ENCODE measurements around the gene TOP1.
A peak's percentile ranks its signal among the peaks of the same experiment; 100 is the strongest.

Gene TOP1

GRCh38 chr20:41171736-41172295, 143.2 kb downstream of the TOP1 start:
- ChIA-PET CTCF (interaction anchor here (1.2 to 2.5 kb wide), 5 partner anchors 61 to 176 kb away, joined by 5 to 23 read pairs (median 7); partner anchors contain the start of gene LPIN3), POLR2A (no interaction called here)
- TF ChIP-seq FOXK2 (IDR thresholded peaks at IDR 0.05) (no peak), L3MBTL2 (conservative IDR thresholded peaks at IDR 0.05) (no peak)
- DNase-seq (ENCODE audit: extremely low spot score): no peak

GRCh38 chr20:41172296-41173140, 143.9 kb downstream of the TOP1 start:
- TF ChIP-seq FOXK2 (IDR thresholded peaks at IDR 0.05) (no peak), ZNF384 (IDR thresholded peaks at IDR 0.05) (no peak), CTBP1 (IDR thresholded peaks at IDR 0.05; ENCODE audit: borderline replicate concordance) (no peak), SP1 (IDR thresholded peaks at IDR 0.05) (no peak), TARDBP (IDR thresholded peaks at IDR 0.05) (no peak)
- TF ChIP-seq, protein P1, sequence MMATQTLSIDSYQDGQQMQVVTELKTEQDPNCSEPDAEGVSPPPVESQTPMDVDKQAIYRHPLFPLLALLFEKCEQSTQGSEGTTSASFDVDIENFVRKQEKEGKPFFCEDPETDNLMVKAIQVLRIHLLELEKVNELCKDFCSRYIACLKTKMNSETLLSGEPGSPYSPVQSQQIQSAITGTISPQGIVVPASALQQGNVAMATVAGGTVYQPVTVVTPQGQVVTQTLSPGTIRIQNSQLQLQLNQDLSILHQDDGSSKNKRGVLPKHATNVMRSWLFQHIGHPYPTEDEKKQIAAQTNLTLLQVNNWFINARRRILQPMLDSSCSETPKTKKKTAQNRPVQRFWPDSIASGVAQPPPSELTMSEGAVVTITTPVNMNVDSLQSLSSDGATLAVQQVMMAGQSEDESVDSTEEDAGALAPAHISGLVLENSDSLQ (IDR thresholded peaks at IDR 0.05): no peak
- ChIA-PET POLR2A (interaction anchor here (0.6 kb wide), 1 partner anchor 157 kb away, joined by 3 read pairs; no protein-coding TSS in a partner anchor), CTCF (interaction anchor here (0.6 to 2.5 kb wide), 17 partner anchors 8 to 182 kb away, joined by 3 to 23 read pairs (median 4); partner anchors contain the start of genes LPIN3 and ZHX3)
- DNase-seq (ENCODE audit: extremely low spot score): no peak

- ChIA-PET POLR2A (interaction anchor here (0.6 kb wide), 1 partner anchor 156 kb away, joined by 3 read pairs; no protein-coding TSS in a partner anchor), CTCF (interaction anchor here (0.6 to 2.5 kb wide), 17 partner anchors 9 to 183 kb away, joined by 3 to 23 read pairs (median 4); partner anchors contain the start of genes LPIN3 and ZHX3)
- no peak for TF ChIP-seq SUZ12 (IDR thresholded peaks at IDR 0.05)
- no peak for TF ChIP-seq SP1 (IDR thresholded peaks at IDR 0.05)
- TF ChIP-seq ZNF384 (IDR thresholded peaks at IDR 0.05): no peak
- no peak for TF ChIP-seq NFRKB (IDR thresholded peaks at IDR 0.05)
- peak; percentile 83 for DNase-seq (ENCODE audit: extremely low spot score)
Measured at GRCh38 chr20:41173161-41173721, 144.6 kb downstream of the TOP1 start.

- TF ChIP-seq BHLHE40 (IDR thresholded peaks at IDR 0.05; ENCODE audit: borderline replicate concordance): no peak
- TF ChIP-seq TARDBP (IDR thresholded peaks at IDR 0.05): no peak
- TF ChIP-seq LEF1 (IDR thresholded peaks at IDR 0.05; ENCODE audit: borderline replicate concordance): no peak
- TF ChIP-seq CTBP1 (IDR thresholded peaks at IDR 0.05; ENCODE audit: borderline replicate concordance): no peak
- no peak for TF ChIP-seq ELF4 (IDR thresholded peaks at IDR 0.05)
- TF ChIP-seq, protein P1 (IDR thresholded peaks at IDR 0.05): no peak
- no peak for TF ChIP-seq FOXM1 (IDR thresholded peaks at IDR 0.05; ENCODE audit: borderline replicate concordance)
- no peak for TF ChIP-seq FOXA1 (IDR thresholded peaks at IDR 0.05)
- CTCF ChIA-PET: interaction anchor here (1.2 to 2.5 kb wide), 5 partner anchors 40 to 167 kb away, joined by 3 to 23 read pairs (median 7); partner anchors contain the start of gene LPIN3
- POLR2A ChIA-PET: no interaction called here
- no peak for DNase-seq (ENCODE audit: extremely low spot score)
Measured at GRCh38 chr20:41173791-41174341, 145.2 kb downstream of the TOP1 start.
